SK-MEL-5 (cell line): Measurements from ENCODE around the gene COL4A2. TPM values are rescaled to one million over a fixed set of nuclear protein-coding genes. Genes with fewer than 3 reads are reported as not detected.
"Not testable (repeated sequence)": the region's sequence is repeated elsewhere in the genome, so short reads cannot be mapped to it uniquely, and the experiment has no call there.

Experiments
- DNase-seq: peaks from one replicate; pipeline ENCODE4 v3.0.0-alpha.2; 2016; ENCODE audit warnings: low read depth, low spot score
- in situ Hi-C: cut with HindIII; loops from 2 replicates; pipeline ENCODE4 v1.10.0; 2016; ENCODE audit warnings: low sequenced_read_pairs, high pct_unique_total_duplicates, low pct_unique_long_range_greater_than_20kb
- total RNA-seq: library from RNA; depleted of rRNA; stranded (reverse); fragments of >200 nt; shearing (Covaris generic); gene quantifications from 2 replicates; pipeline ENCODE4 v1.2.3, GENCODE V29; 2014

Gene COL4A2
- total RNA-seq, 1 experiment from 2014 or later, result 23.4 TPM

GRCh38 chr13:110438776-110439175 lies 131.7 kb downstream of the COL4A2 start:
- in situ Hi-C loops, result no loop called here
- DNase-seq, result no peak

DNA sequence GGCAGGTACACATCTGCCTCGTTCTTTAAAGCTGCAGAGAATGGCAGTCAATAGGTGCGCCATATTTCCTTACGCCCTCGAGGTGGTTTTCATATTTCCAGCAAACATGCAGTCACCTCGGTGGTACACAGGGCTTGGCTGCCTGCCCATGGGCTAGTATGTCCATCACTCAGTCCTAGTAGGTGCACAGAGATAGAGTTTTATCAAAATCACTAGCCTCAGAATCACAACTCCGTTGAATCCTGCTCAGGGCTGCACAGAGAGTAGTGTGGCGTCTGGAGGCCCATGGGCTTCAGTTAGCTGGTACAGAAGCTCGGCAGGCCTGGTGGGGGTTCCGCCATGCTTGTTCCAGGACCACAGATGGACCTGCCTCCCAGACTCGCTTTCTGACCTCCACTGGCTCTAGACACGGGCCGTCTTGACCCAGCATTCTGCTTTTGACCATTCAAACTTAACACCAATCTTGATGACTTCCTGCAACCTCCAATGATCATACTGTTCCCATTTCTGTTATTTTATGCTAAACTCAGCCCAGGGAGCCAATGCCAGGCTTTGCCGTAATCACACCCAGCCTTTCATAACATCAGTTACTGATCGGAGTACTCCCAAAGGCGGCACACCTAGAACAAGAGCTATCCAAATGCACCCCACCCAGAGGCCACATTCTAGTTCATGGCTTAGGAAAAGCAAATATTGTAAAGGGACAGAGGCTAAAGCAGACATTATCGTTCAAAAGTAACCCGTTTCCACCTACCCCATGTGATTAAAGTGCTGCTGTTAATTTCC lies 134.1 kb downstream of the COL4A2 start:
- in situ Hi-C loops, result no loop called here
- no peak for DNase-seq

GRCh38 chr13:110442930-110443621 lies 136.0 kb downstream of the COL4A2 start:
- in situ Hi-C loops, result no loop called here
- peak; percentile 34 for DNase-seq

DNA sequence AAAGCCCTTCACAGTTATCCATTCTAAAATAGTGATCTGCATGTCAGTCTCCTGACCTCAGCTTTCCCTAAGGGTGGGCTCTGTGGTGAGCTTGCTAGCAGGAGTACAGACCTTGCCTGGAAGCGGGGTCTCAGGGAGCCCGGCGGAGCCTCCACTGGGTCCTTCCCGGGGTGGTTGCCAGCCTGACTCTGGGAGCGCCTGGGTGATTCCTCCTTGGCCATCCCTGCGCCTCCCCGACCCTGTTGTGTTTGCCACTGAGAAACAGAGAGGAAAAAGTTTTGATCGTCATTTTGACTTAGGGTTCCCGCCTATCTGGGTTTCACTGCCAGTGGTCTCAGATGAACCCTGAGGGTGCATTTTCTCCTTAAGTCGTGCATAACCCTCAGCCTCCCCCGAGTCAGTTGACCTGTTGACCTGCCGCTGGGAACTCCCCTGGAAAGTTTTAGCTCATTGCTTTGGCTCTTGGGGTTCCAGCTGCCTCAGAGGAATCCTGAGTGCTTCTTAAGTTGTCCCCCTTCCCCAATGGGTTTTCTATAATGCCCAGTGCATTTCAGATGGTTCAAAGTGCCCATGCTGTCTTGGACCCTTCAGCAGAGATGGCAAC lies 136.6 kb downstream of the COL4A2 start:
- DNase-seq, result no peak
- in situ Hi-C loops, result no loop called here

GRCh38 chr13:110444226-110444653 lies 137.2 kb downstream of the COL4A2 start:
- DNase-seq, result peak; percentile 56
- in situ Hi-C loops, result no loop called here

- in situ Hi-C loops, result no loop called here
- no peak for DNase-seq
Measured at GRCh38 chr13:110445183-110445582, 138.1 kb downstream of the COL4A2 start.

DNA sequence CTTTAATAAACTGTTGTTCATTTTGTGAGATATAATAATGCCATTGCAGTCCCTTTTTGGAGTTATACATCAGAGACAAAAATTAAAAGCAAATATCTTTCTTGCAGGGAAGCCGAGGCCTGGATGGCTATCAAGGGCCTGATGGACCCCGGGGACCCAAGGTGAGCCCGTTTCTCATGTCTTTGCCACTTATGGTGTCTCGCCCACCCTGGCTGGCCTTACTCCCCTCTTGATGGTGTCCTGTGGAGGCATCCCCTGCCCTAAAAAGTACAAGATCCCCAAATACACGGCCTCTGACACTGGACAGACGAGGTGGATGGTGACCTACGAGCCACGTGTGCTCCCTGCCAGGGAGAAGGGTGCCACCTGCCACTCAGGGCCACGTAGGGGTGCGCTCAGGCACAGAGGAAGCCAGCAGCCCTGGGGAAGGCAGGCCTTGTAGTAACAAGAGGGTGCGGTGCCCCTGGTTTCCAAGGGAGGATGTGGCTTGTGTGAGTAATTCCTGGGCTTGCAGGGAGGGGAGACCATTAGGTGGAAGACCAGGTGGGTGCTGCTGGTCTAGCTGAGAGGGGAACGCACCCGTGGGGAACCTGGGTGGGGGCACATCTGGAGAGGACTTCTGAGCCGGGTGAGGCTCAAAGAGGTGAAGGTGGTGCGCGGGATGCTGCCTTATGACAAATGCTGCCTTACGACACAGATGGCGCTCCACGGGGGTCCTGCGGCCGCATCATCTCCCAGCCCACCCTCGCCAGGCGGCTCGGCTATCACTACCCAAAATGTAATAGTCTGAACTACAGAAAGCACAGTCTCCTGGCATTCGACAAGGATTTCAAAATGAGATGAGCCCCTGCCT lies 138.9 kb downstream of the COL4A2 start:
- in situ Hi-C loops, result no loop called here

DNA sequence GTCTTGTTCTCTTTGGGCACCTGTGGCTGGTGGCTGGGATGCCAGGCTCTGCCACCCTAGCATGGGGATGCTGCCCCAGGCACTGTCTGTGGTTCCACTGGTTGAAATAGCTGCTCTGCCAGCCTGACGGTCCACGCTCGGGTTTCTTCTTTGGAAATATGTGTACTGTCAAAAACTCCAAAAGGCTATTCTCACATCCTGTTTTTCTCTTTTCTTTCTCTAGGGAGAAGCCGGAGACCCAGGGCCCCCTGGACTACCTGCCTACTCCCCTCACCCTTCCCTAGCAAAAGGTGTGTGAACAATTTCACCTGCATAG lies 139.4 kb downstream of the COL4A2 start:
- DNase-seq, result no peak
- in situ Hi-C loops, result no loop called here

More for the DNA sequence above, 138.9 kb downstream of the COL4A2 start:
- DNase-seq, result no peak

GRCh38 chr13:110447058-110447511 lies 140.0 kb downstream of the COL4A2 start:
- no peak for DNase-seq
- in situ Hi-C loops, result no loop called here

- in situ Hi-C loops, result no loop called here
- DNase-seq, result no peak
Measured at GRCh38 chr13:110447801-110448200, 140.7 kb downstream of the COL4A2 start.

DNA sequence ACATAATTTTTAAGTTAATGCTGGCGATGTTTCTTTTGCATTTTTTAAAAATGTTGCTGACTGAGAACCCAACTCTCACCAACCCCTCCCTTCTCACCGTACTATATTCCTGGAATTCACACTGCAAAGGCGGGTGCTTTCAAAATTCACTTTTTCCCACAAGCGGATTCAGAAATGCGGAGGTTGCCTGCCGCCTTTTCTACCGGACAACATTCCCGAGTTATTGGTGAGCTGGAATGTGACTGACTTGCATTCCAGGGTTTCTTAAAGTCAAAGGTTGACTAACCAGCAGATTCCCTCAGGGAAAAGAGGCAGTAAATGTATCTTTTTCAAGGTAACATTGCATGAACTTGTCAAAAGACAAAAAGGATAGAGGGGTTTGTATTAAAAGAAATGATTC lies 141.1 kb downstream of the COL4A2 start:
- DNase-seq, result no peak
- in situ Hi-C loops, result no loop called here

DNA sequence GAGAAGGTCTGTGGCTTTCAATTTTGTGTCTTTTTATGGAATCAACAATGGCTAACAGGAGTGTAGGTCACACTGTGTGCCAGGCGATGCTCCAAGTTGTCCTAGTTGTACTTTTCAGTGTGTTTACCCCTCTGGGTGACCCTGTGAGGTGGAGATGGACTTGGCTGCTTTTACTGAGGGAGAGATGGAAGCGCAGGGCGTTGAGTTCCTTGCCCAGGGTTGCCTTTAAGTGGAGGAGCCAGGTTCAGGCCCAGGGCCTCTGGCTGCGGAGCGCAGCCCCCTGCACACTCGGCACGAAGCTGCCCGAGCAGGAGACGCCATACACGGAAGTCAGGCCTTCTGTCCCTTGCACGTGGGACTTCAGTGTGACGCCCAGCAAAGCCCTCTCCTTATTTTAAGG lies 141.6 kb downstream of the COL4A2 start:
- no peak for DNase-seq
- in situ Hi-C loops, result no loop called here

DNA sequence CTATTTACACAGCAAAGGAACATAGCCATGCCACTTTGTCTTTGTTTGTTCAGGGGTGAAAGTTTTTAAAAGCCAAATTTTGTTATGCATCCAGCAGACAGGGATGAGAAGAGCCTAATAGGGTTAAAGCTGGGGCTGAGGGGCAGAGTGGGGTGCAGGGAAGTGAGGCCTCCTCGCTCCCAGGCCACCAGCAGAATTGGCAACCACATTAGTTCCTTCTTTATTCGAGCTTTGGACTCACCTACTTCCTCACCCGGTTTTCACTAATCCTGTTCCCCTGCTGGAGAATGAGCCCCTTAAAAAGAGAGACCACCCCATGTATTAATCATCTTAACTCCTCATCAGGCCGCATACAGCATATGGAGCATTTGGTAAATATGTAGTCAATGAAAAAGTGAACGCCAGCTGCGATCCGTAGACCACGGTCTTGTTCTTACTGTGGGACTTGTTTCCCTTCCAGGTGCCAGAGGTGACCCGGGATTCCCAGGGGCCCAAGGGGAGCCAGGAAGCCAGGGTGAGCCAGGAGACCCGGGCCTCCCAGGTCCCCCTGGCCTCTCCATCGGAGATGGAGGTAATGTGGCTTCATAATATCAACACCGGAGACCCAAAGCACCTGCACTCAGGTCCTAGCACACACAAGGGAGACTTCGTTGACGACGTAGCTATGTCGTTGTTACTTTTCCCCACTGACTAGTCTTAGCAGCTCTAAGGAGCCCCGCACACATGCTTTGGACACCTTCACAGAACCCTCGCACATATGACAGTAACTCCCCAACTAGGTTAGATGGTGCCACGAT lies 142.3 kb downstream of the COL4A2 start:
- DNase-seq, result no peak
- in situ Hi-C loops, result no loop called here

GRCh38 chr13:110450016-110450900 lies 143.2 kb downstream of the COL4A2 start:
- DNase-seq, result no peak
- in situ Hi-C loops, result no loop called here

DNA sequence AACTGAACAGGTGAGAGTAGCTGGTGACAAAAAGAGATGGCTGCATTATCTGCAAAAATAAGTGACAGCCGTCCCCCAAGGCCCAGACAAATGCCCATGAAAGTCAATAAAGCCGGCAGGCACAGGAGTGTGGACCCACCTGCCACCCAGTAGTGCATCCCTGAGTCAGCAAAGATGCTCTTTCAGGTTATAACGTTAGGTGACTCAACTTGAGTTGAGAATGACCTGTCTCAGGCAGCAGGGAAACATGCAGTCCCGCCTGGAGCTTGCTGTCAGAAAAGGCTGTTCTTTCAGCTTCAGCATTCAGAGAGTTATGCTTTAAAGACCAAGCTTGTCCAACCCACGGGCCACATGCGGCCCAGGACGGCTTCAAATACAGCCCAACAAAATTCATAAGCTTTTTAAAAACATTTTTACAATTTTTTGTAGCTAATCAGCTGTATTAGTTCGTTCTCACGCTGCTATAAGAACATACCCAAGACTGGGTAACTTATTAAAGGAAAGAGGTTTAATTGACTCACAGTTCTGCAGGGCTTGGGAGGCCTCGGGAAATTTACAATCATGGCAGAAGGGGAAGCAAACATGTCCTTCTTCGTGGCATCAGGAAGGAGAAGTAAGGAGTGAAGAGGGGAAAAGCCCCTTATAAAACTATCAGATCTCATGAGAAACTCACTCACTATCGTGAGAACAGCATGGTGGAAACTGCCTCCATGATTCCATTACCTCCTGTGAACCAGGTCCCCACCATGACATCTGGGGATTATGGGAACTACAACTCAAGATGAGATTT lies 144.1 kb downstream of the COL4A2 start:
- in situ Hi-C loops, result no loop called here

GRCh38 chr13:110453091-110453490 lies 146.0 kb downstream of the COL4A2 start:
- in situ Hi-C loops, result not testable (repeated sequence)

More for the DNA sequence above, 144.1 kb downstream of the COL4A2 start:
- DNase-seq, result no peak

More at GRCh38 chr13:110453091-110453490, 146.0 kb downstream of the COL4A2 start:
- not testable (repeated sequence) for DNase-seq
